Stomach smooth muscle (tissue), 2 donors: ENCODE results near the gene JPH3.

Experiments used
- H3K27ac ChIP-seq: one replicate; pipeline ENCODE4 v1.7.0; 2013; ENCODE audit warnings: mild to moderate bottlenecking, low read length, inconsistent platforms
- H3K27me3 ChIP-seq, 2 donors: one replicate each; pipeline ENCODE4 v1.7.0; 2013; ENCODE audit warnings: low read length in 2 of 2; ENCODE audit not compliant: insufficient read depth in 2 of 2, control insufficient read depth in 1 of 2
- H3K36me3 ChIP-seq, 2 donors: one replicate each; pipeline ENCODE4 v1.7.0; 2013; ENCODE audit warnings: low read length in 2 of 2; ENCODE audit not compliant: control insufficient read depth in 2 of 2, insufficient read depth in 2 of 2
- H3K4me1 ChIP-seq: one replicate; pipeline ENCODE4 v1.7.0; 2013; ENCODE audit warnings: low read length; ENCODE audit not compliant: control insufficient read depth, insufficient read depth
- H3K4me3 ChIP-seq, 2 donors: one replicate each; pipeline ENCODE4 v1.7.0; 2013; ENCODE audit warnings: low read length in 2 of 2
- H3K9ac ChIP-seq, 2 donors: one replicate each; pipeline ENCODE4 v1.7.0; 2013; ENCODE audit warnings: low read length in 2 of 2, mild to moderate bottlenecking in 1 of 2
- H3K9me3 ChIP-seq, 2 donors: one replicate each; pipeline ENCODE4 v1.7.0; 2013; ENCODE audit warnings: low read length in 2 of 2; ENCODE audit not compliant: control insufficient read depth in 2 of 2
- donor health status: healthy.
- donor health status: Pancreatic carcinoma.

Gene JPH3

GRCh38 chr16:87627542-87628245, 25.4 kb downstream of the JPH3 start:
- Histone ChIP-seq H3K9ac (no peak overlapping the region), H3K4me1 (no peaks in the 10 kb centered on the region), H3K27me3 (peaks cover 0 to 4% of the 10 kb centered on the region in 2 donors), H3K27ac (no peak overlapping the region), H3K36me3 (no peaks in the 10 kb centered on the region), H3K4me3 (no peak overlapping the region), H3K9me3 (peaks cover 3 to 7% of the 10 kb centered on the region in 2 donors)

GRCh38 chr16:87628246-87628923, 26.1 kb downstream of the JPH3 start:
- peaks cover 0 to 4% of the 10 kb centered on the region in 2 donors for H3K27me3 ChIP-seq
- H3K9ac ChIP-seq: no peak overlapping the region
- H3K27ac ChIP-seq: no peak overlapping the region
- H3K36me3 ChIP-seq: no peaks in the 10 kb centered on the region
- H3K9me3 ChIP-seq: peaks cover 3 to 7% of the 10 kb centered on the region in 2 donors
- H3K4me3 ChIP-seq: no peak overlapping the region
- no peaks in the 10 kb centered on the region for H3K4me1 ChIP-seq

- peaks cover 0 to 4% of the 10 kb centered on the region in 2 donors for H3K27me3 ChIP-seq
- no peak overlapping the region for H3K9ac ChIP-seq
- H3K36me3 ChIP-seq: no peaks in the 10 kb centered on the region
Measured at GRCh38 chr16:87628940-87629339, 26.6 kb downstream of the JPH3 start.

DNA sequence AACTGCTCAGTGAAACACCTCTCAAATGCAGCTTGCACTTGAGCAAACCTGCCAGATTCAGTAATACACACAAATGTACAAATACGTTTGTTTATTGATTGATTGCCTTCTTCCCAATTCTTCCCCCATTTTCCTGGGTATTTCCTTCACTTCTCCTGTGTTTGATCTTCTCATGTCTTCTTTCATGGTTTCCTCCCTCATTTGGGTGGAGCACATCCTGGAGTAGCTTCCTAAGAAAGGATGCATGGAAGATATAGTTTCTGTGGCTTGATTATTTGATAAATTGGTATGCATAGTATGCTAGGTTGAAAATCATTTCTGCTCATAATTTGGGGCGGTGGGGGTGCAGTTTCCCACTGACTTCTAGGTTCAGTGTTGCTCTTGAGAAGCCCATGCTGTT, 28.8 kb downstream of the JPH3 start:
- Histone ChIP-seq H3K4me1 (peaks cover 8% of the 10 kb centered on the region), H3K27ac (no peak overlapping the region), H3K4me3 (no peak overlapping the region), H3K36me3 (no peaks in the 10 kb centered on the region), H3K27me3 (peaks cover 7 to 9% of the 10 kb centered on the region in 2 donors), H3K9ac (no peak overlapping the region), H3K9me3 (peaks cover 3 to 7% of the 10 kb centered on the region in 2 donors)

More at GRCh38 chr16:87628940-87629339, 26.6 kb downstream of the JPH3 start:
- H3K4me1 ChIP-seq: no peaks in the 10 kb centered on the region
- no peak overlapping the region for H3K4me3 ChIP-seq
- H3K9me3 ChIP-seq: peaks cover 3 to 7% of the 10 kb centered on the region in 2 donors
- H3K27ac ChIP-seq: no peak overlapping the region

DNA sequence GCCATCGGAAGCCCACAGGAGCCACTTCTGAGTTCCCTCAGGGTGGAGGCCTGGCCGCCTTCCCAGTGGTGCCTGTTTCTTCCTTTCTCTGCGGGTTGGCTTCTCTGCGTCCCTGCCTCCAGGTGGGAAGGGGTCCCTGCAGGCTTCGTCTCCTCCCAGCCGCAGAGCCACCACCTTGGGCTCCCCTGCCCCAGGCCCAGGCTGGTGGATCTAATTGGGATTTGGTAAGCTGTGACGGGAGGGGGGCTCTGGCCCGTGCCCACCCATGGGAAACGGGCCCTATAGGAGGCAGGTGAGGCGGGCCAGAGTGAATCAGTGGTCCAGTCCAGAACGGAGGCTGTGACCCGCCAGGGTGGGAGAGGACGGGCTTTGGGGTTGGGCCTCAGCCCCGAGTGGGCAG, 32.1 kb downstream of the JPH3 start:
- Histone ChIP-seq H3K27ac (no peak overlapping the region), H3K4me3 (no peak overlapping the region), H3K9me3 (peaks cover 3 to 7% of the 10 kb centered on the region in 2 donors), H3K9ac (no peak overlapping the region), H3K4me1 (peaks cover 13% of the 10 kb centered on the region), H3K27me3 (peaks cover 7% of the 10 kb centered on the region in 2 donors), H3K36me3 (no peaks in the 10 kb centered on the region)

DNA sequence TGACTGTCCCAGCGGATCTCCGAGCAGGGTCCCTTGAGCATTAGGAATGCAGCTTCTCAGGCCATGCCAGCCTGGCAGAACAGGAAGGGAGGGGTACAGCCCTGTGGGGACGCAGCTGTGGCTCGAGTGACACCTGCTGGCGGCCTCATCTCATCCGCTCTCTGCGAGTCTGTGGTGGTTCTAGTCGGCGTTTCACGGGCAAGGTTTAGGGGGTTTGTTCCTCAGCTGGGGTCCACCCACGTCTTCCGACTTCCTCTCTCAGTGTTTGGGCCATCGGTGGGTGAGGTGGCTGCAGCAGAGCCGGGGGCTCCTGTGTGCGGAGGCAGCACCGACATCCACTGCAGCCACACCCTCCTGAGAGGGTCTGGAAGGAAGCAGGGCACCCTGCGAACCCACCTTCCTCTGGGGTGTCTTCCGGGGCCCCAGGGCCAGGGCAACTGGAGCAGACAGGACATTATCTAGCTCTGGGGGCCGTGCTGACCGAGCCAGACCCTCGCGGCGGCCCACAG, 33.3 kb downstream of the JPH3 start:
- no peaks in the 10 kb centered on the region for H3K36me3 ChIP-seq
- H3K27ac ChIP-seq: no peak overlapping the region
- no peak overlapping the region for H3K9ac ChIP-seq
- H3K27me3 ChIP-seq: peaks cover 7% of the 10 kb centered on the region in 2 donors
- peak overlapping the region in 1 of 2 donors; percentile 55 for H3K4me3 ChIP-seq
- peaks cover 3 to 7% of the 10 kb centered on the region in 2 donors for H3K9me3 ChIP-seq
- H3K4me1 ChIP-seq: peaks cover 13% of the 10 kb centered on the region

GRCh38 chr16:87636050-87636684, 33.9 kb downstream of the JPH3 start:
- H3K27me3 ChIP-seq: peaks cover 7 to 12% of the 10 kb centered on the region in 2 donors
- peaks cover 3% of the 10 kb centered on the region in 2 donors for H3K9me3 ChIP-seq
- H3K27ac ChIP-seq: no peak overlapping the region
- H3K4me1 ChIP-seq: peaks cover 13% of the 10 kb centered on the region
- H3K4me3 ChIP-seq: peak overlapping the region; percentile 49 to 55
- no peaks in the 10 kb centered on the region for H3K36me3 ChIP-seq
- peak overlapping the region in 1 of 2 donors; percentile 5 for H3K9ac ChIP-seq

DNA sequence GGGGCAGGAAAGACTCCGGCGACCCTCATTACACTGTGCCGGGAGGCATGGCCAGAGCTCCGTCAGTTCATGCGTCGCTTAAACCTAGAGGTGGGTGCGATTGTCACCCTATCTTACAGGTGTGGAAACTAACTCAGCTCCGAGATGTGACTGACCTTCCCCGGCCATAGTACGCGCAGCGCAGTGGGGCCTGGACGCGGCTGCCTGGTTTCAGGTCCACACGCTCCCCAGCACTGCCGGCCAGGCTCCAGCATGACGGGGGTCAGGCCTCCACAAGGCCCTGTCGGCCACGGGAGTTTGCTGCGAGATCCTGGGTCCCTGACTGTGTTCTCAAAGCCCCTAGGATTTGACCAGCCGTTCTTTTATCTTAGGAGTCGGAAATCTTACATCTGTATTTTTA, 34.4 kb downstream of the JPH3 start:
- no peak overlapping the region for H3K27ac ChIP-seq
- H3K9ac ChIP-seq: peak overlapping the region in 1 of 2 donors; percentile 5
- peaks cover 13% of the 10 kb centered on the region for H3K4me1 ChIP-seq
- no peaks in the 10 kb centered on the region for H3K36me3 ChIP-seq
- H3K9me3 ChIP-seq: no peaks in the 10 kb centered on the region
- H3K4me3 ChIP-seq: peak overlapping the region in 1 of 2 donors; percentile 55
- peaks cover 7 to 13% of the 10 kb centered on the region in 2 donors for H3K27me3 ChIP-seq

DNA sequence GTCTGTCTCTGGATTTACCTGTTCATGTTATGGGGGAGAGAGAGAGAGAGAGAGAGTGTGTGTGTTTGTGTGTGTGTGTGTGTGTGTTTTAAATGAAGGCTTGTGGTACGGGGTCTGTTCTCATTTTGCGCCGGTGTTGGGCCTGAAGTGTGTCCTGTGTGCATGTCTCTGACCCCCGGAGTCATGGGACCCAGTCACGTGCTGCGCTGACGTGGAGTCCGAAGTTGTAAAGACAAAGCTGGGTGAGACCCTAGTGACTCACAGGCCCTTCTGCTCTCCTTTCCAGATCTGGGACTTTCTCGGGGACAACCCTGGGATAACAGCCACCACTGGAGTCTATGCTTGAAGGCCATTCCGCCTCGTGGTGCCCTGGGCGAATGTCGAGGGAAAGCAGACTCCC, 35.0 kb downstream of the JPH3 start:
- no peak overlapping the region for H3K9ac ChIP-seq
- no peaks in the 10 kb centered on the region for H3K9me3 ChIP-seq
- no peak overlapping the region for H3K27ac ChIP-seq
- H3K4me3 ChIP-seq: no peak overlapping the region
- peaks cover 13% of the 10 kb centered on the region for H3K4me1 ChIP-seq
- H3K27me3 ChIP-seq: peaks cover 7 to 13% of the 10 kb centered on the region in 2 donors
- H3K36me3 ChIP-seq: no peaks in the 10 kb centered on the region

- H3K4me1 ChIP-seq: peaks cover 13% of the 10 kb centered on the region
- no peaks in the 10 kb centered on the region for H3K36me3 ChIP-seq
- peaks cover 7 to 16% of the 10 kb centered on the region in 2 donors for H3K27me3 ChIP-seq
- H3K27ac ChIP-seq: no peak overlapping the region
- no peak overlapping the region for H3K9ac ChIP-seq
- H3K9me3 ChIP-seq: no peaks in the 10 kb centered on the region
- no peak overlapping the region for H3K4me3 ChIP-seq
Measured at GRCh38 chr16:87638736-87639135, 36.4 kb downstream of the JPH3 start.
